H1 (cell line): ENCODE data around the gene GATD1. TPM values are rescaled to one million over a fixed set of nuclear protein-coding genes. Genes with fewer than 3 reads are reported as not detected.

Experiments used
- CTCF ChIA-PET: fragments of 300-600 bp; sonication (Branson Sonifier 250); formaldehyde crosslinking; loops from one replicate; lab custom pipeline; 2021; ENCODE audit not compliant: partially characterized antibody; lab: Charles Lee
- POLR2A ChIA-PET: fragments of 300-600 bp; sonication (Branson Sonifier 250); formaldehyde crosslinking; loops from one replicate; lab custom pipeline; 2021; ENCODE audit warnings: inconsistent platforms; ENCODE audit not compliant: partially characterized antibody; lab: Charles Lee
- DNase-seq, 2 experiments: peaks; one replicate each; pipeline versions ENCODE4 v3.0.0 to v3.0.0-alpha.2; 2010 to 2022; ENCODE audit warnings: low spot score in 2 of 2, low read depth in 1 of 2, mixed read lengths in 1 of 2
- FAIRE-seq: peaks from 2 replicates; lab custom pipeline; 2011; peaks lifted over from hg19 to GRCh38; lab: Jason Lieb, UNC
- H2AFZ ChIP-seq: 2 replicates; pipeline ENCODE4 v1.8.1; 2012; ENCODE audit warnings: low read length, inconsistent platforms
- H2AK5ac ChIP-seq: 2 replicates; pipeline ENCODE4 v1.6.1; 2013; ENCODE audit warnings: low read depth, low read length
- H2BK120ac ChIP-seq: replicated peaks from 2 replicates; pipeline ENCODE3; 2013; ENCODE audit warnings: low read depth, low read length, inconsistent platforms
- H2BK12ac ChIP-seq: 2 replicates; pipeline ENCODE4 v1.6.1; 2013; ENCODE audit warnings: low read depth, low read length
- H2BK15ac ChIP-seq: 2 replicates; pipeline ENCODE4 v1.6.1; 2013; ENCODE audit warnings: low read length
- H2BK20ac ChIP-seq: 2 replicates; pipeline ENCODE4 v1.6.1; 2013; ENCODE audit warnings: low read length
- H2BK5ac ChIP-seq: 2 replicates; pipeline ENCODE4 v1.6.1; 2013; ENCODE audit warnings: low read depth, low read length
- H3K14ac ChIP-seq: 2 replicates; pipeline ENCODE4 v1.6.1; 2013; ENCODE audit warnings: inconsistent platforms; ENCODE audit not compliant: insufficient read length
- H3K18ac ChIP-seq: 2 replicates; pipeline ENCODE4 v1.6.1; 2013; ENCODE audit warnings: low read length; ENCODE audit errors: extremely low read depth
- H3K23ac ChIP-seq: 2 replicates; pipeline ENCODE4 v1.6.1; 2013; ENCODE audit warnings: inconsistent platforms; ENCODE audit not compliant: insufficient read length
- H3K23me2 ChIP-seq: 2 replicates; pipeline ENCODE4 v1.6.1; 2013; ENCODE audit warnings: low read depth, low read length
- H3K27ac ChIP-seq: 2 replicates; pipeline ENCODE4 v1.6.1; 2011; ENCODE audit warnings: low read depth, low read length, inconsistent platforms
- H3K27me3 ChIP-seq, 4 experiments: replicated peaks in 1 of 4; 1 replicate in 1 of 4; 2 replicates in 3 of 4; pipeline versions ENCODE4 v1.6.1 to v1.8.1; 2011 to 2013; ENCODE audit warnings: low read length in 3 of 4, mild to moderate bottlenecking in 3 of 4, inconsistent platforms in 2 of 4, mixed read lengths in 2 of 4, moderate library complexity in 1 of 4; ENCODE audit not compliant: control insufficient read depth in 3 of 4, insufficient read depth in 3 of 4; ENCODE audit errors: extremely low read depth in 1 of 4
- H3K36me3 ChIP-seq, 4 experiments: 2 replicates each; pipeline versions ENCODE4 v1.6.1 to v1.8.1; 2011 to 2013; ENCODE audit warnings: mild to moderate bottlenecking in 4 of 4, low read length in 3 of 4, moderate library complexity in 2 of 4, control low read depth in 1 of 4, inconsistent platforms in 1 of 4; ENCODE audit not compliant: insufficient read depth in 4 of 4, control insufficient read depth in 2 of 4
- H3K4ac ChIP-seq: replicated peaks from 2 replicates; pipeline ENCODE3; 2013; ENCODE audit warnings: low read length, low read depth, mixed read lengths, inconsistent platforms; ENCODE audit not compliant: insufficient read length
- H3K4me1 ChIP-seq, 4 experiments: replicated peaks in 1 of 4; 1 replicate in 1 of 4; 2 replicates in 3 of 4; pipeline versions ENCODE4 v1.6.1 to v1.8.1; 2011 to 2013; ENCODE audit warnings: low read length in 3 of 4, inconsistent platforms in 2 of 4, mixed read lengths in 1 of 4; ENCODE audit not compliant: insufficient read depth in 4 of 4, control insufficient read depth in 3 of 4
- H3K4me2 ChIP-seq, 2 experiments: 2 replicates each; pipeline versions ENCODE4 v1.6.1 to v1.8.1; 2011 to 2013; ENCODE audit warnings: low read depth in 2 of 2, low read length in 2 of 2, control low read depth in 1 of 2, inconsistent platforms in 1 of 2, mild to moderate bottlenecking in 1 of 2; ENCODE audit not compliant: insufficient read depth in 1 of 2
- H3K4me3 ChIP-seq, 4 experiments: fragments of 200-600, 300-600 bp in 1 of 4; sonication (generic), shearing (Covaris generic), sonication (Bioruptor Twin) in 1 of 4; 2 replicates each; pipeline versions ENCODE4 v1.5.1 to v1.8.1; 2011 to 2016; ENCODE audit warnings: low read length in 4 of 4, low read depth in 3 of 4, control low read depth in 2 of 4, inconsistent platforms in 2 of 4, mild to moderate bottlenecking in 2 of 4, mixed read lengths in 1 of 4, moderate library complexity in 1 of 4; ENCODE audit not compliant: insufficient read depth in 2 of 4; ENCODE audit errors: extremely low read depth in 1 of 4
- H3K56ac ChIP-seq: replicated peaks from 2 replicates; pipeline ENCODE3; 2013; ENCODE audit warnings: low read depth, mild to moderate bottlenecking, mixed read lengths, low read length, inconsistent platforms; ENCODE audit not compliant: insufficient read length
- H3K79me1 ChIP-seq: 2 replicates; pipeline ENCODE4 v1.6.1; 2013; ENCODE audit warnings: low read depth, low read length, control low read depth
- H3K79me2 ChIP-seq, 2 experiments: 2 replicates each; pipeline versions ENCODE4 v1.6.1 to v1.8.1; 2012 to 2013; ENCODE audit warnings: low read length in 2 of 2, mild to moderate bottlenecking in 2 of 2, inconsistent platforms in 1 of 2; ENCODE audit not compliant: insufficient read depth in 2 of 2, control insufficient read depth in 1 of 2
- H3K9ac ChIP-seq, 4 experiments: replicated peaks in 1 of 4; 1 replicate in 1 of 4; 2 replicates in 3 of 4; pipeline versions ENCODE4 v1.6.1 to v1.8.1; 2011 to 2013; ENCODE audit warnings: low read depth in 3 of 4, low read length in 3 of 4, control low read depth in 2 of 4, mild to moderate bottlenecking in 2 of 4, moderate library complexity in 2 of 4, inconsistent platforms in 1 of 4; ENCODE audit errors: extremely low read depth in 1 of 4
- H3K9me3 ChIP-seq, 2 experiments: 2 replicates each; pipeline versions ENCODE4 v1.6.1 to v1.8.1; 2012 to 2013; ENCODE audit warnings: mild to moderate bottlenecking in 2 of 2, moderate library complexity in 2 of 2, control low read depth in 1 of 2, inconsistent platforms in 1 of 2, low read depth in 1 of 2, low read length in 1 of 2, mixed read lengths in 1 of 2; ENCODE audit not compliant: insufficient read depth in 2 of 2
- H4K20me1 ChIP-seq, 2 experiments: replicated peaks in 1 of 2; 2 replicates each; pipeline versions ENCODE3 to v1.8.1; 2011 to 2013; ENCODE audit warnings: inconsistent platforms in 2 of 2, low read length in 2 of 2, mild to moderate bottlenecking in 1 of 2; ENCODE audit not compliant: insufficient read depth in 2 of 2, control insufficient read depth in 1 of 2
- H4K5ac ChIP-seq: 2 replicates; pipeline ENCODE4 v1.6.1; 2013; ENCODE audit warnings: low read length, low read depth, mixed read lengths, inconsistent platforms; ENCODE audit not compliant: insufficient read length
- H4K8ac ChIP-seq: 2 replicates; pipeline ENCODE4 v1.8.0; 2013; ENCODE audit warnings: mild to moderate bottlenecking, moderate library complexity, low read length, inconsistent platforms; ENCODE audit not compliant: insufficient read depth; ENCODE audit errors: extremely low read depth
- H4K91ac ChIP-seq: replicated peaks from 2 replicates; pipeline ENCODE3; 2013; ENCODE audit warnings: low read length, mixed read lengths, inconsistent platforms; ENCODE audit not compliant: insufficient read length
- BRCA1 ChIP-seq: IDR thresholded peaks from 2 replicates; pipeline ENCODE4 v1.6.1; 2012; ENCODE audit warnings: low read depth, low read length, improper control_type of control experiment
- CHD1 ChIP-seq: IDR thresholded peaks from 2 replicates; pipeline ENCODE4 v1.6.1; 2012; ENCODE audit warnings: low read depth, low read length, improper control_type of control experiment
- CHD2 ChIP-seq: IDR thresholded peaks from 2 replicates; pipeline ENCODE4 v1.6.1; 2012; ENCODE audit warnings: low read length, improper control_type of control experiment
- GTF2F1 ChIP-seq: IDR thresholded peaks from 2 replicates; pipeline ENCODE4 v1.6.1; 2012; ENCODE audit warnings: low read depth, low read length, improper control_type of control experiment, borderline replicate concordance
- KDM5A ChIP-seq: fragments of 200-600 bp; IDR thresholded peaks from 2 replicates; pipeline ENCODE4 v1.7.1; 2012; ENCODE audit warnings: mild to moderate bottlenecking, low read length, inconsistent platforms, mixed read lengths
- PHF8 ChIP-seq: fragments of 200-600 bp; sonication (generic); conservative IDR thresholded peaks from 2 replicates; pipeline ENCODE4 v1.7.1; 2012; ENCODE audit warnings: low read depth, mild to moderate bottlenecking, inconsistent platforms, low read length, moderate library complexity
- POU5F1 ChIP-seq: IDR thresholded peaks from 2 replicates; pipeline ENCODE4 v1.6.1; 2011; ENCODE audit warnings: low read depth, mild to moderate bottlenecking, low read length, moderate library complexity
- SIN3A ChIP-seq, 2 experiments: IDR thresholded peaks in 1 of 2; conservative IDR thresholded peaks in 1 of 2; 2 replicates each; pipeline ENCODE4 v1.6.1; 2011 to 2012; ENCODE audit warnings: low read length in 2 of 2, improper control_type of control experiment in 1 of 2, low read depth in 1 of 2, mild to moderate bottlenecking in 1 of 2
- SP4 ChIP-seq: IDR thresholded peaks from 2 replicates; pipeline ENCODE4 v1.6.1; 2012; ENCODE audit warnings: low read length, inconsistent platforms
- SUZ12 ChIP-seq: fragments of 200-600 bp; sonication (generic); IDR thresholded peaks from 2 replicates; pipeline ENCODE4 v1.6.1; 2012; ENCODE audit warnings: mild to moderate bottlenecking, inconsistent platforms, low read length, moderate library complexity, mixed read lengths
- TAF1 ChIP-seq: IDR thresholded peaks from 2 replicates; pipeline ENCODE4 v1.6.1; 2011; ENCODE audit warnings: mild to moderate bottlenecking, low read depth, low read length
- TEAD4 ChIP-seq: IDR thresholded peaks from 2 replicates; pipeline ENCODE4 v1.6.1; 2012; ENCODE audit warnings: low read depth, low read length, inconsistent platforms, mixed read lengths
- WGBS, 2 experiments: shearing (Covaris generic) in 1 of 2; methylation state at CpG; one replicate each; pipeline versions ENCODE4 v1.1.6 to v1.1.7; 2013 to 2015; ENCODE audit warnings: low lambda C conversion rate in 2 of 2, mixed read lengths in 2 of 2, inconsistent platforms in 1 of 2, low coverage in 1 of 2, missing lambda C conversion rate in 1 of 2; ENCODE audit not compliant: insufficient replicate concordance in 2 of 2, insufficient coverage in 1 of 2, insufficient read length in 1 of 2; ENCODE audit errors: extremely low coverage in 1 of 2, missing lambda C conversion rate in 1 of 2; 5-methylcytosine and 5-hydroxymethylcytosine counted together
- polyA plus RNA-seq, 7 experiments: library from polyadenylated mRNA; depleted of rRNA in 3 of 7; stranded (reverse) in 5 of 7; unstranded in 2 of 7; fragments of >200 nt in 5 of 7; fragments of 200-250 nt in 2 of 7; gene quantifications; 1 replicate in 5 of 7; 2 replicates in 1 of 7; 4 replicates in 1 of 7; pipeline versions ENCODE4 v1.2.1 to v1.2.3, GENCODE V29; 2011 to 2013; ENCODE audit warnings: missing spikeins in 2 of 7, mixed read lengths in 2 of 7
- total RNA-seq: library from RNA; stranded (reverse); fragmentation: NEBNext Ultra II Directional; extraction: Animal tissue kit (Norgen Biotek cat#: 25700); gene quantifications from 2 replicates; pipeline ENCODE4 v1.2.1, GENCODE V29; 2021

Gene GATD1
- total and polyA plus RNA-seq, 2 of the 8 experiments (the other 6 are each of a cell fraction or from before 2014, with no cell fraction given) = 47.5 to 54.8 TPM

DNA sequence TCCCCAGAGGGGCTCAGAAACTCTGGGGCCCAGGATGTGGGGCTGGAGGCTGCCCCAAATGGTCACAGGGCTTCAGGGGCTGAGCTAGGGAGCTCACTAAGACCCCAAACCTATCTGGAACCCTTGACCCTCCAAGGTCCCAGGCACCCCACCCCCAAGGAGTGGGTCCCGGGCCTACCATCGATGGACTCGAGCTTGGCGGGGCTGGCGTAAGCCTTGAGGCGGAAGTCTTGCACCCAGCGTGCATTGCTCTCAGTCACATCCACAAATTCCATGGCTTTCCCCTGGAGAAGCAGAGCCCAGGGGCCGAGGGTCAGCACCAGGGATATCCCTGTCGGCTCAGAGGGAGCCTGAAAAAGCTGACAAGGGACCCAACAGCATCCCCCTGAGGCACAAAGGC is 3.5 kb downstream of the GATD1 start:
- no peak overlapping the region for H4K91ac ChIP-seq
- H3K79me2 ChIP-seq = peaks cover 7 to 43% of the 10 kb centered on the region in 2 experiments; a peak in 3 of 4 replicates
- TF ChIP-seq SIN3A (conservative IDR thresholded peaks at IDR 0.05 in 1 of 2, IDR thresholded peaks at IDR 0.05 in 1 of 2; ENCODE audit: low read depth in 1 of 2, low read length in 2 of 2) (no peak), SUZ12 (no peak), BRCA1 (no peak), TEAD4 (no peak), KDM5A (no peak), TAF1 (no peak), GTF2F1 (no peak), CHD1 (no peak), POU5F1 (no peak), CHD2 (no peak), PHF8 (no peak), SP4 (no peak)
- no peak overlapping the region; the same call in 1 of the 2 replicates for H3K27ac ChIP-seq
- H3K56ac ChIP-seq = no peak overlapping the region
- ChIA-PET CTCF (interaction anchor here (1.0 to 1.2 kb wide), 3 partner anchors 9 to 16 kb away, joined by 4 read pairs; partner anchors contain the start of gene CEND1), POLR2A (interaction anchor here (0.7 to 35.3 kb wide), 5 partner anchors 17 to 49 kb away, joined by 3 to 636 read pairs (median 3); partner anchors contain the start of gene TALDO1)
- H2BK20ac ChIP-seq = no peak overlapping the region
- H4K8ac ChIP-seq = peak overlapping the region; percentile 35
- no peak overlapping the region for H3K18ac ChIP-seq
- no peak overlapping the region for H2BK120ac ChIP-seq
- no peak overlapping the region for H3K23ac ChIP-seq
- 93% methylated on average over 9 of the region's 9 CpGs; no CpG with 5 or more reads in 1 of the 2 experiments for WGBS, 2 experiments
- no peak overlapping the region for H2BK12ac ChIP-seq
- no peak overlapping the region for H2BK5ac ChIP-seq
- no peak overlapping the region for H2BK15ac ChIP-seq
- peaks cover 0 to 15% (median 7%) of the 10 kb centered on the region in 4 experiments; a peak in 6 of 7 replicates for H3K4me1 ChIP-seq
- H3K4me3 ChIP-seq = no peak overlapping the region
- no peak overlapping the region for H3K9ac ChIP-seq
- H3K27me3 ChIP-seq = no peaks in the 10 kb centered on the region
- H3K23me2 ChIP-seq = peaks cover 13% of the 10 kb centered on the region; the same call in 1 of the 2 replicates
- peaks cover 16 to 27% of the 10 kb centered on the region in 2 experiments for H4K20me1 ChIP-seq
- peaks cover 4 to 21% (median 16%) of the 10 kb centered on the region in 4 experiments; a peak in 7 of 8 replicates for H3K36me3 ChIP-seq
- no peak overlapping the region for H3K4me2 ChIP-seq
- no peak overlapping the region for H2AFZ ChIP-seq
- H3K79me1 ChIP-seq = 0 out of 2 replicates have a peak, but pooled peaks cover 6% of the 10 kb centered on the region
- H3K9me3 ChIP-seq = no peaks in the 10 kb centered on the region
- H3K4ac ChIP-seq = no peak overlapping the region
- FAIRE-seq (no peak), DNase-seq (no peak)
- H4K5ac ChIP-seq = no peak overlapping the region
- no peak overlapping the region for H2AK5ac ChIP-seq
- no peak overlapping the region for H3K14ac ChIP-seq
